B cell (primary cell): ENCODE data around the gene PBOV1. TPM values are rescaled to one million over a fixed set of nuclear protein-coding genes. Genes with fewer than 3 reads are reported as not detected.

Experiments used
- ATAC-seq: fragments of 200-7000 bp; cut with Tn5 transposase; one replicate; pipeline ENCODE4 v1.10.0; 2021; ENCODE audit warnings: low read depth, mild to moderate bottlenecking, moderate number of reproducible peaks, moderate library complexity
- CTCF ChIA-PET: fragments of 350-600 bp; sonication (Branson Sonifier 250); formaldehyde crosslinking; loops from one replicate; lab custom pipeline; 2021; ENCODE audit warnings: antibody characterized with exemption, inconsistent platforms; lab: Charles Lee
- POLR2A ChIA-PET: fragments of 350-600 bp; sonication (Branson Sonifier 250); formaldehyde crosslinking; loops from one replicate; lab custom pipeline; 2021; ENCODE audit warnings: antibody characterized with exemption; lab: Charles Lee
- DNase-seq: peaks from one replicate; pipeline ENCODE4 v3.0.0; 2013
- H2AFZ ChIP-seq: 2 replicates; pipeline ENCODE4 v1.6.1; 2012; ENCODE audit warnings: mild to moderate bottlenecking, low read depth, low read length; ENCODE audit not compliant: insufficient read depth, poor library complexity, severe bottlenecking
- H3K27ac ChIP-seq, 2 donors: 1 replicate in 1 of 2; 2 replicates in 1 of 2; pipeline ENCODE4 v1.5.1; 2012 to 2013; ENCODE audit warnings: low read length in 2 of 2, mild to moderate bottlenecking in 2 of 2, moderate library complexity in 1 of 2
- H3K27me3 ChIP-seq, 4 experiments: fragments of 200-600 bp in 1 of 4; sonication (generic) in 1 of 4; replicated peaks in 1 of 4; 1 replicate in 2 of 4; 2 replicates in 2 of 4; pipeline versions ENCODE4 v1.6.1 to v1.7.0; 2013 to 2016; ENCODE audit warnings: low read length in 3 of 4, mild to moderate bottlenecking in 2 of 4, mixed read lengths in 1 of 4, moderate library complexity in 1 of 4; ENCODE audit not compliant: insufficient read depth in 4 of 4, control insufficient read depth in 3 of 4; ENCODE audit errors: control extremely low read depth in 1 of 4
- H3K36me3 ChIP-seq, 2 experiments: replicated peaks in 1 of 2; 1 replicate in 1 of 2; 2 replicates in 1 of 2; pipeline versions ENCODE4 v1.6.1 to v1.7.1; 2013; ENCODE audit warnings: low read length in 1 of 2; ENCODE audit not compliant: insufficient read depth in 2 of 2, control insufficient read depth in 1 of 2; ENCODE audit errors: control extremely low read depth in 1 of 2, extremely low read depth in 1 of 2
- H3K4me1 ChIP-seq, 2 donors: fragments of 200-600 bp in 1 of 2; sonication (generic) in 1 of 2; 1 replicate in 1 of 2; 2 replicates in 1 of 2; pipeline versions ENCODE4 v1.5.1 to v1.6.1; 2013 to 2017; ENCODE audit warnings: low read length in 2 of 2; ENCODE audit not compliant: control insufficient read depth in 2 of 2, insufficient read depth in 2 of 2
- H3K4me2 ChIP-seq: replicated peaks from 2 replicates; pipeline ENCODE3; 2012; ENCODE audit warnings: mild to moderate bottlenecking, low read depth, low read length; ENCODE audit not compliant: poor library complexity, severe bottlenecking
- H3K4me3 ChIP-seq, 5 experiments: fragments of 200-600 bp in 1 of 5; sonication (generic) in 1 of 5; 1 replicate in 3 of 5; 2 replicates in 2 of 5; pipeline versions ENCODE4 v1.5.1 to v1.7.0; 2011 to 2016; ENCODE audit warnings: low read length in 4 of 5, mild to moderate bottlenecking in 4 of 5, low read depth in 2 of 5, control low read depth in 1 of 5, moderate library complexity in 1 of 5; ENCODE audit not compliant: insufficient read depth in 1 of 5; ENCODE audit errors: control extremely low read depth in 1 of 5, extremely low read depth in 1 of 5
- H3K79me2 ChIP-seq: fragments of 200-600 bp; sonication (generic); one replicate; pipeline ENCODE4 v1.6.0; 2016; ENCODE audit warnings: low read length; ENCODE audit not compliant: control insufficient read depth, insufficient read depth
- H3K9ac ChIP-seq: fragments of 200-600 bp; sonication (generic); 2 replicates; pipeline ENCODE4 v1.6.1; 2017; ENCODE audit warnings: mild to moderate bottlenecking, low read length, moderate library complexity
- H3K9me3 ChIP-seq, 3 donors: one replicate each; pipeline versions ENCODE4 v1.6.1 to v1.7.1; 2013; ENCODE audit warnings: low read length in 2 of 3; ENCODE audit not compliant: control insufficient read depth in 2 of 3, insufficient read depth in 1 of 3; ENCODE audit errors: control extremely low read depth in 1 of 3
- H4K20me1 ChIP-seq: 2 replicates; pipeline ENCODE4 v1.6.0; 2012; ENCODE audit warnings: mild to moderate bottlenecking, low read length; ENCODE audit not compliant: insufficient read depth, control insufficient read depth, poor library complexity, severe bottlenecking
- H3K27ac Mint-ChIP-seq: one replicate; pipeline ENCODE4 v1.8.0; 2021; ENCODE audit warnings: mixed read lengths
- H3K27me3 Mint-ChIP-seq: one replicate; pipeline ENCODE4 v1.8.0; 2021; ENCODE audit warnings: mixed read lengths
- H3K4me1 Mint-ChIP-seq: one replicate; pipeline ENCODE4 v1.8.0; 2021; ENCODE audit warnings: mixed read lengths
- H3K4me3 Mint-ChIP-seq: one replicate; pipeline ENCODE4 v1.8.0; 2021; ENCODE audit warnings: mixed read lengths
- H3K9me3 Mint-ChIP-seq: one replicate; pipeline ENCODE4 v1.8.0; 2022; ENCODE audit warnings: mixed read lengths; ENCODE audit not compliant: insufficient read depth
- CTCF ChIP-seq: fragments of 200-600 bp; IDR thresholded peaks from one replicate; pipeline ENCODE4 v1.8.0; 2022; ENCODE audit warnings: antibody characterized with exemption, mild to moderate bottlenecking
- EZH2 ChIP-seq: IDR thresholded peaks from 2 replicates; pipeline ENCODE4 v1.6.1; 2012; ENCODE audit warnings: borderline replicate concordance, low read depth, mild to moderate bottlenecking, moderate library complexity, low read length; ENCODE audit not compliant: insufficient read depth, poor library complexity, severe bottlenecking
- WGBS: methylation state at CpG from one replicate; pipeline ENCODE4 v1.1.5; 2013; ENCODE audit warnings: missing lambda C conversion rate; ENCODE audit not compliant: insufficient coverage; 5-methylcytosine and 5-hydroxymethylcytosine counted together
- intact Hi-C: fragments of 100-400 bp; cut with micrococcal nuclease; formaldehyde crosslinking; loops from one replicate; pipeline ENCODE4 v1.10.0; 2022
- polyA plus RNA-seq: library from polyadenylated mRNA; depleted of rRNA; stranded (reverse); fragments of >200 nt; gene quantifications from 2 replicates; pipeline ENCODE4 v1.2.3, GENCODE V29; 2012
- total RNA-seq, 2 donors: library from RNA; stranded (reverse); fragments of 120-200 nt in 1 of 2; gene quantifications; 1 replicate in 1 of 2; 2 replicates in 1 of 2; pipeline versions ENCODE4 v1.2.3 to v1.2.4, GENCODE V29; 2013 to 2022

The PBOV1 gene
- total and polyA plus RNA-seq, 2 donors (not counting 1 experiment from before 2014, with no cell fraction given): not detected

- Mint-ChIP-seq H3K4me3 (no peak overlapping the region), H3K9me3 (no peaks in the 10 kb centered on the region), H3K27me3 (peaks cover 31% of the 10 kb centered on the region), H3K4me1 (no peaks in the 10 kb centered on the region), H3K27ac (no peak overlapping the region)
- WGBS: 80% methylated on average over 1 of the region's 4 CpGs
- no peak for DNase-seq
- no peaks in the 10 kb centered on the region for H4K20me1 ChIP-seq
- ChIA-PET CTCF (no interaction called here), POLR2A (no interaction called here)
- TF ChIP-seq CTCF (no peak), EZH2 (no peak)
- H3K27ac ChIP-seq: no peak overlapping the region
- no peak overlapping the region for H3K9ac ChIP-seq
- intact Hi-C loops: no loop called here
- no peaks in the 10 kb centered on the region for H3K79me2 ChIP-seq
- H3K36me3 ChIP-seq: no peaks in the 10 kb centered on the region
- no peak overlapping the region for H3K4me2 ChIP-seq
- no peaks in the 10 kb centered on the region for H3K4me1 ChIP-seq
- no peak overlapping the region for H2AFZ ChIP-seq
- H3K4me3 ChIP-seq: no peak overlapping the region
- H3K9me3 ChIP-seq: peaks cover 0 to 1% (median 0%) of the 10 kb centered on the region in 3 donors
- peaks cover 0 to 6% (median 2%) of the 10 kb centered on the region in 4 experiments for H3K27me3 ChIP-seq
- no peak for ATAC-seq
Measured at GRCh38 chr6:138219901-138220300, 1.6 kb upstream of the PBOV1 start.

GRCh38 chr6:138219398-138219797, 1.1 kb upstream of the PBOV1 start:
- H3K9me3 ChIP-seq: peaks cover 0 to 1% (median 0%) of the 10 kb centered on the region in 3 donors
- H3K4me3 ChIP-seq: no peak overlapping the region
- H3K27me3 ChIP-seq: peaks cover 0 to 4% (median under 1%) of the 10 kb centered on the region in 4 experiments
- H3K4me1 ChIP-seq: no peaks in the 10 kb centered on the region
- intact Hi-C loops: no loop called here
- H3K79me2 ChIP-seq: no peaks in the 10 kb centered on the region
- no peaks in the 10 kb centered on the region for H4K20me1 ChIP-seq
- no peak for TF ChIP-seq EZH2
- no peak for TF ChIP-seq CTCF
- ChIA-PET POLR2A (no interaction called here), CTCF (no interaction called here)
- ATAC-seq (no peak), DNase-seq (no peak)
- H3K4me2 ChIP-seq: no peak overlapping the region
- Mint-ChIP-seq H3K27ac (no peak overlapping the region), H3K4me1 (no peaks in the 10 kb centered on the region), H3K27me3 (peaks cover 30% of the 10 kb centered on the region), H3K4me3 (no peak overlapping the region), H3K9me3 (no peaks in the 10 kb centered on the region)
- H3K36me3 ChIP-seq: no peaks in the 10 kb centered on the region
- no peak overlapping the region for H2AFZ ChIP-seq
- WGBS: 95% methylated on average over 1 of the region's 3 CpGs
- no peak overlapping the region for H3K27ac ChIP-seq
- no peak overlapping the region for H3K9ac ChIP-seq
